BE2C (cell line): ENCODE results near the gene SMARCAD1.

Experiments used
- DNase-seq: peaks from one replicate; pipeline ENCODE4 v3.0.0-alpha.2; 2020
- H3K27me3 ChIP-seq: fragments of 250-450 bp; sonication (Bioruptor Pico); 2 replicates; pipeline ENCODE4 v1.5.1; 2020; ENCODE audit warnings: mild to moderate bottlenecking
- H3K36me3 ChIP-seq: fragments of 250-450 bp; sonication (Bioruptor Pico); 2 replicates; pipeline ENCODE4 v1.5.1; 2020; ENCODE audit warnings: mild to moderate bottlenecking
- H3K4me1 ChIP-seq: fragments of 250-450 bp; sonication (Bioruptor Pico); 2 replicates; pipeline ENCODE4 v1.5.1; 2020
- H3K4me3 ChIP-seq: 2 replicates; pipeline ENCODE4 v1.5.1; 2011; ENCODE audit warnings: low read depth, low read length
- H3K9me3 ChIP-seq: fragments of 250-450 bp; sonication (Bioruptor Pico); 2 replicates; pipeline ENCODE4 v1.5.1; 2020
- TF ChIP-seq, protein P1 (sequence below): IDR thresholded peaks from 2 replicates; pipeline ENCODE4 v1.5.1; 2012; ENCODE audit warnings: mild to moderate bottlenecking, low read depth, low read length

SMARCAD1 gene

DNA sequence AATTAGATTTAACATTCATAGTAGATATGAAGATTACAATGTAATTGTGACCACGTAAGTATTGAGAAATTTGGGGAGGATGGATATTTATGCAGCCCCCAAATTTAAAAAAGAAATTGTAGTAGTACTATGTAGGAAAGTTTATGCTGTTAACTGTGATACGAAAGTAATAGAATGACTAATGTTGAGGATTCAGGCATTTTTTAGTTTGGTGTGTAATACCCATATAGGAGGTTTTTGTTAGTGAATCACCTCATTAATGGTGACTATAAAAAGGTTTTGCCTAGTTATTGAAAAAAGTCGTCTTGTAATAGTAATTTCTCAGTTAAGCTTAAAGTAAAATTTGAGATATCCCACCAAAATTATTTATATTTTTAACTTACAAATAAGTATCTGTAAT is 67.2 kb downstream of the SMARCAD1 start:
- TF ChIP-seq, protein P1, sequence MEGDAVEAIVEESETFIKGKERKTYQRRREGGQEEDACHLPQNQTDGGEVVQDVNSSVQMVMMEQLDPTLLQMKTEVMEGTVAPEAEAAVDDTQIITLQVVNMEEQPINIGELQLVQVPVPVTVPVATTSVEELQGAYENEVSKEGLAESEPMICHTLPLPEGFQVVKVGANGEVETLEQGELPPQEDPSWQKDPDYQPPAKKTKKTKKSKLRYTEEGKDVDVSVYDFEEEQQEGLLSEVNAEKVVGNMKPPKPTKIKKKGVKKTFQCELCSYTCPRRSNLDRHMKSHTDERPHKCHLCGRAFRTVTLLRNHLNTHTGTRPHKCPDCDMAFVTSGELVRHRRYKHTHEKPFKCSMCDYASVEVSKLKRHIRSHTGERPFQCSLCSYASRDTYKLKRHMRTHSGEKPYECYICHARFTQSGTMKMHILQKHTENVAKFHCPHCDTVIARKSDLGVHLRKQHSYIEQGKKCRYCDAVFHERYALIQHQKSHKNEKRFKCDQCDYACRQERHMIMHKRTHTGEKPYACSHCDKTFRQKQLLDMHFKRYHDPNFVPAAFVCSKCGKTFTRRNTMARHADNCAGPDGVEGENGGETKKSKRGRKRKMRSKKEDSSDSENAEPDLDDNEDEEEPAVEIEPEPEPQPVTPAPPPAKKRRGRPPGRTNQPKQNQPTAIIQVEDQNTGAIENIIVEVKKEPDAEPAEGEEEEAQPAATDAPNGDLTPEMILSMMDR: no peak
- H3K27me3 ChIP-seq: no peaks in the 10 kb centered on the region
- H3K9me3 ChIP-seq: no peaks in the 10 kb centered on the region
- H3K4me3 ChIP-seq: no peak overlapping the region
- peaks cover 5% of the 10 kb centered on the region; the same call in 1 of the 2 replicates for H3K4me1 ChIP-seq
- DNase-seq: no peak
- peaks cover 69% of the 10 kb centered on the region for H3K36me3 ChIP-seq

DNA sequence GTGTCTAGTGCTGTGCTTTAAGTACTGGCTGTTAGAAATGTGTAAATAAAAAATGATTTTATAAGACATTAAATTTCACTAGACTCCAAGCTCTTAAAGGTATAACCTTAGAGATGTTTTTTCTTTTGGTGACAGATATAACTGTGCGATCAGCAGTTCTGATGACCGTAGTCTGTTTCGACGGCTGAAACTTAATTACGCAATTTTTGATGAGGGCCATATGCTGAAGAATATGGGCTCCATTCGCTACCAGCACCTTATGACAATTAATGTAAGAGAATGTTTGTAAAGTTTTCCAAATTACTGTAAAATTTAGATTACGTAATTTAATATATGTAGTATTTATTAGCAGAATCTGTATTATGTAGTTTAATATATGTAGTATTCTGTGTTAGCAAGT is 68.5 kb downstream of the SMARCAD1 start:
- TF ChIP-seq, protein P1: no peak
- H3K4me3 ChIP-seq: no peak overlapping the region
- H3K4me1 ChIP-seq: peaks cover 5% of the 10 kb centered on the region; the same call in 1 of the 2 replicates
- H3K27me3 ChIP-seq: no peaks in the 10 kb centered on the region
- no peak for DNase-seq
- H3K9me3 ChIP-seq: no peaks in the 10 kb centered on the region
- H3K36me3 ChIP-seq: peaks cover 75% of the 10 kb centered on the region

DNA sequence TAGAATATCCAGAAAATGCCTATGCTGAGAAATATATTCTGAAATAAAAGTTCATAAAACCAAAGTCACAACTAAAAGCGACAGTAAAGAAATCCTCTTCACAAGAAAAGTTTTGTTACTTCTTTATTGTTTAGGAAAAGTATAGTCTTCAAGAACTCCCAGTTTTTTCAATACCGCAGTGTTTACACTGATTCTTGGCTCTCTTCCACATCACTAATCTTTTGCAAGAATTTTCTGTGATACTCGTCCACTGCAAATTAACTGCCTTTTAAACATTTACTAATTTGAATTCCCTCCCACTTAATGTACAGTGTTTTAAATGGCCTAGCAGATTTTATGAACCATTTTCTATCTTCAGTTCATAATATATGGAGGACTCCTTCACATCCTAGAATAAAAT is 69.9 kb downstream of the SMARCAD1 start:
- H3K27me3 ChIP-seq: no peaks in the 10 kb centered on the region
- H3K9me3 ChIP-seq: no peaks in the 10 kb centered on the region
- DNase-seq: no peak
- peaks cover 74% of the 10 kb centered on the region for H3K36me3 ChIP-seq
- H3K4me1 ChIP-seq: peaks cover 5% of the 10 kb centered on the region; the same call in 1 of the 2 replicates
- TF ChIP-seq, protein P1: no peak
- no peak overlapping the region for H3K4me3 ChIP-seq

DNA sequence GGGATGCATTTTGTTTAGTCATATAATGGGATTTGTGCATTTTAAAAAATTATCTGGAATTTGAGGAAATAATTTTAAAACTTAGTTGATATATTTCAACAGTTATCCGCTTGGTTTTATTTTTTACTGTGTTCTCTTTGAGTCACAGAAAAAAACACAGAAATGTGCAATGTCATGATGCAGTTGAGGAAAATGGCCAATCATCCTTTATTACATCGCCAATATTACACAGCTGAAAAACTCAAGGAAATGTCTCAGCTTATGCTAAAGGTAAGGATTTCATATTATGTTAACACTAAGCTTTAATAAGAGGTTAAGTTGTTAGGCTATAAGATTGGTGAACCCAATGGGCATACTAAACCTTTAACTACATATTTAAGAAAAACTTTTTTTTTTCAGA is 71.1 kb downstream of the SMARCAD1 start:
- no peaks in the 10 kb centered on the region for H3K9me3 ChIP-seq
- no peaks in the 10 kb centered on the region for H3K27me3 ChIP-seq
- no peak for DNase-seq
- H3K36me3 ChIP-seq: peaks cover 78% of the 10 kb centered on the region
- H3K4me3 ChIP-seq: no peak overlapping the region
- peaks cover 5% of the 10 kb centered on the region; the same call in 1 of the 2 replicates for H3K4me1 ChIP-seq
- TF ChIP-seq, protein P1: no peak

DNA sequence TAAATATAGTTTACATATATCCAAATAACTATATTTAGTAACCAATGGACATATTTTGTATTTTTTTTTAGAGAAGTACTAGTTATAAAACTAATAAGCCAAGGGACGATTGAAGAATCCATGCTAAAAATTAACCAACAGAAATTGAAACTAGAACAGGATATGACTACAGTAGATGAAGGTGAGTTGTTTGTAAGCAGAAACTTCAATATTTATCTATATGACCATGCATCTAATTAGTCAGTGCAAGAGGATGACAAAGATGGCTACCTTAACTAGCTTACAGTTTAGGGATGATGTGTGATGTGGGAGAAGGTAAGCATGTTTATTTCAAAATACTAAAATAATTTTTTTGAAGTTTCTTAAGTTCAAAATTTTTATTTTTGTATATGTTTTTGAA is 77.2 kb downstream of the SMARCAD1 start:
- Histone ChIP-seq H3K4me1 (peaks cover 13% of the 10 kb centered on the region), H3K4me3 (no peak overlapping the region), H3K27me3 (no peaks in the 10 kb centered on the region), H3K9me3 (no peaks in the 10 kb centered on the region), H3K36me3 (peaks cover 68% of the 10 kb centered on the region)
- no peak for DNase-seq
- TF ChIP-seq, protein P1: no peak

DNA sequence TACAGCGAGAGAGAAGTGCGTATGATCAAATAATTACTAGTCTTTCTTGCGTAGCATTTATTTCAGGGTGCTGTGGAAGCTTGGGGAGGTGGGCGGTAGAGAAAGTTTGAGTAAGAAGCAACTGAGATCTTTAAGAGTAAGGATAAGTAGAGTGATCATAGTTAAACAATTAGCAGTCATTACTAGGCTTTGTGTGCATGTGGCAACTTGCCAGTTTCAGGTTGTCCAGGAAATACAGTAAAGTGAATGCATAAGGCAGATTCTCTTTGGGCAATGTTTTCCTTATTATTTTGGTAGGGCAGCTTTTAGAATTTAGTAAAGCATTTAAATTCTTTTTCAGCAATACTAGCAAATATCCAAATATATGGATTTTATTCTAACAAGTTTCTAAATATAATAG is 78.0 kb downstream of the SMARCAD1 start:
- Histone ChIP-seq H3K4me3 (no peak overlapping the region), H3K4me1 (peaks cover 13% of the 10 kb centered on the region), H3K27me3 (no peaks in the 10 kb centered on the region), H3K36me3 (peaks cover 69% of the 10 kb centered on the region), H3K9me3 (no peaks in the 10 kb centered on the region)
- TF ChIP-seq, protein P1: no peak
- DNase-seq: peak; percentile 14
